SK-N-SH (cell line): ENCODE measurements around the gene CAMK2B. TPM values are rescaled to one million over a fixed set of nuclear protein-coding genes. Genes with fewer than 3 reads are reported as not detected.

Source experiments
- CTCF ChIA-PET: fragments of 300-600, 350-600 bp; formaldehyde crosslinking; extraction: SDS; loops from one replicate; lab custom pipeline; 2021; lab: Yijun Ruan, JAX
- POLR2A ChIA-PET: fragments of 350-600 bp; sonication (Branson Sonifier 250); formaldehyde crosslinking; extraction: SDS; loops from one replicate; lab custom pipeline; 2020; ENCODE audit warnings: antibody characterized with exemption, inconsistent platforms; lab: Yijun Ruan, JAX
- DNase-seq: peaks from one replicate; pipeline ENCODE4 v3.0.0; 2012
- H2AFZ ChIP-seq: fragments of 200-600 bp; sonication (generic); 2 replicates; pipeline ENCODE4 v1.8.1; 2016; ENCODE audit warnings: antibody characterized with exemption, mild to moderate bottlenecking, low read depth
- H3F3A ChIP-seq: fragments of 200-600 bp; sonication (generic); replicated peaks from 2 replicates; pipeline ENCODE3; 2016; ENCODE audit warnings: antibody characterized with exemption, mild to moderate bottlenecking; ENCODE audit not compliant: insufficient read depth
- H3K27ac ChIP-seq, 2 experiments: fragments of 200-500 bp in 1 of 2; fragments of 200-600 bp in 1 of 2; sonication (Bioruptor generic) in 1 of 2; sonication (generic), shearing (Covaris generic) in 1 of 2; 2 replicates each; pipeline versions ENCODE4 v1.5.1 to v1.6.1; 2014 to 2016; ENCODE audit warnings: low read depth in 2 of 2, inconsistent platforms in 1 of 2, low read length in 1 of 2, mild to moderate bottlenecking in 1 of 2, mixed read lengths in 1 of 2
- H3K27me3 ChIP-seq: fragments of 200-600 bp; sonication (generic), shearing (Covaris generic); 2 replicates; pipeline ENCODE4 v1.6.1; 2016; ENCODE audit warnings: mixed run types; ENCODE audit not compliant: insufficient read depth
- H3K36me3 ChIP-seq, 2 experiments: fragments of 200-500 bp in 1 of 2; fragments of 200-600 bp in 1 of 2; sonication (Bioruptor generic) in 1 of 2; sonication (generic) in 1 of 2; replicated peaks in 1 of 2; 2 replicates each; pipeline versions ENCODE3 to v1.5.1; 2014 to 2016; ENCODE audit warnings: low read length in 1 of 2, mild to moderate bottlenecking in 1 of 2; ENCODE audit not compliant: insufficient read depth in 2 of 2, control insufficient read depth in 1 of 2
- H3K4me1 ChIP-seq, 2 experiments: fragments of 200-500 bp in 1 of 2; fragments of 200-600 bp in 1 of 2; sonication (Bioruptor generic) in 1 of 2; sonication (generic), shearing (Covaris generic) in 1 of 2; 2 replicates each; pipeline versions ENCODE4 v1.5.1 to v1.6.1; 2014 to 2016; ENCODE audit warnings: low read depth in 1 of 2, low read length in 1 of 2, mixed run types in 1 of 2; ENCODE audit not compliant: insufficient read depth in 2 of 2, control insufficient read depth in 1 of 2
- H3K4me2 ChIP-seq: fragments of 200-600 bp; sonication (generic), shearing (Covaris generic); 2 replicates; pipeline ENCODE4 v1.6.1; 2017; ENCODE audit warnings: mixed run types
- H3K4me3 ChIP-seq, 2 experiments: fragments of 200-500 bp in 1 of 2; fragments of 200-600 bp in 1 of 2; sonication (Bioruptor generic) in 1 of 2; sonication (generic), shearing (Covaris generic) in 1 of 2; 2 replicates each; pipeline versions ENCODE4 v1.5.1 to v1.8.1; 2014 to 2016; ENCODE audit warnings: low read depth in 2 of 2, inconsistent platforms in 1 of 2, low read length in 1 of 2, mild to moderate bottlenecking in 1 of 2, mixed read lengths in 1 of 2, moderate library complexity in 1 of 2
- H3K79me2 ChIP-seq: fragments of 200-600 bp; sonication (generic); 2 replicates; pipeline ENCODE4 v1.8.1; 2017; ENCODE audit warnings: mild to moderate bottlenecking; ENCODE audit not compliant: insufficient read depth
- H3K9ac ChIP-seq: fragments of 200-600 bp; sonication (generic); 2 replicates; pipeline ENCODE4 v1.6.1; 2017; ENCODE audit warnings: mixed run types
- H3K9me2 ChIP-seq: fragments of 200-600 bp; sonication (generic); 2 replicates; pipeline ENCODE4 v1.6.1; 2017; ENCODE audit warnings: mixed run types
- H3K9me3 ChIP-seq: fragments of 200-600 bp; sonication (generic); 2 replicates; pipeline ENCODE4 v1.6.1; 2017; ENCODE audit warnings: mixed run types, mild to moderate bottlenecking, moderate library complexity
- H4K20me1 ChIP-seq: fragments of 200-600 bp; sonication (generic); 2 replicates; pipeline ENCODE4 v1.6.1; 2017; ENCODE audit warnings: mild to moderate bottlenecking, mixed run types; ENCODE audit not compliant: insufficient read depth
- FOSL2 ChIP-seq: IDR thresholded peaks from 2 replicates; pipeline ENCODE4 v1.4.0; 2012; ENCODE audit warnings: low read depth, mild to moderate bottlenecking, moderate library complexity, borderline replicate concordance
- GATA2 ChIP-seq: sonication (generic); formaldehyde crosslinking; IDR thresholded peaks from 2 replicates; pipeline ENCODE4 v1.5.0; 2020; ENCODE audit warnings: mild to moderate bottlenecking, missing genetic modification reagents
- MEF2A ChIP-seq: IDR thresholded peaks from 2 replicates; pipeline ENCODE4 v1.4.0; 2012; ENCODE audit warnings: low read depth, borderline replicate concordance
- MXI1 ChIP-seq: IDR thresholded peaks from 2 replicates; pipeline ENCODE4 v1.6.1; 2012; ENCODE audit warnings: mild to moderate bottlenecking, low read depth, low read length, improper control_type of control experiment
- NFIC ChIP-seq: IDR thresholded peaks from 2 replicates; pipeline ENCODE4 v1.4.0; 2012; ENCODE audit warnings: borderline replicate concordance
- RAD21 ChIP-seq: IDR thresholded peaks from 2 replicates; pipeline ENCODE4 v1.6.1; 2012; ENCODE audit warnings: mild to moderate bottlenecking, low read length
- SIN3A ChIP-seq: IDR thresholded peaks from 2 replicates; pipeline ENCODE4 v1.6.1; 2012; ENCODE audit warnings: low read depth, mild to moderate bottlenecking, low read length, moderate library complexity, borderline replicate concordance
- SMC3 ChIP-seq: IDR thresholded peaks from 2 replicates; pipeline ENCODE4 v1.6.1; 2012; ENCODE audit warnings: low read depth, low read length, improper control_type of control experiment
- WGBS: methylation state at CpG from one replicate; pipeline ENCODE4 v1.1.6; 2017; ENCODE audit warnings: low lambda C conversion rate; 5-methylcytosine and 5-hydroxymethylcytosine counted together
- polyA plus RNA-seq, 3 experiments: library from polyadenylated mRNA; depleted of rRNA; stranded (reverse); fragments of >200 nt; gene quantifications; 2 replicates each; pipeline ENCODE4 v1.2.3, GENCODE V29; 2012
- TF ChIP-seq, protein P1 (sequence below): fragments of 150-350 bp; IDR thresholded peaks from 2 replicates; pipeline ENCODE4 v1.6.1; 2016; ENCODE audit warnings: mild to moderate bottlenecking, low read depth, low read length
- TF ChIP-seq, protein P2 (sequence below): IDR thresholded peaks from 2 replicates; pipeline ENCODE4 v1.4.0; 2012; ENCODE audit warnings: low read depth, borderline replicate concordance
- TF ChIP-seq, protein P3 (sequence below): IDR thresholded peaks from 2 replicates; pipeline ENCODE4 v1.6.1; 2012; ENCODE audit warnings: mild to moderate bottlenecking, low read depth, low read length, moderate library complexity

CAMK2B gene
- polyA plus RNA-seq, 1 of the 3 experiments (the other 2 are of a cell fraction), result 0.20 TPM

DNA sequence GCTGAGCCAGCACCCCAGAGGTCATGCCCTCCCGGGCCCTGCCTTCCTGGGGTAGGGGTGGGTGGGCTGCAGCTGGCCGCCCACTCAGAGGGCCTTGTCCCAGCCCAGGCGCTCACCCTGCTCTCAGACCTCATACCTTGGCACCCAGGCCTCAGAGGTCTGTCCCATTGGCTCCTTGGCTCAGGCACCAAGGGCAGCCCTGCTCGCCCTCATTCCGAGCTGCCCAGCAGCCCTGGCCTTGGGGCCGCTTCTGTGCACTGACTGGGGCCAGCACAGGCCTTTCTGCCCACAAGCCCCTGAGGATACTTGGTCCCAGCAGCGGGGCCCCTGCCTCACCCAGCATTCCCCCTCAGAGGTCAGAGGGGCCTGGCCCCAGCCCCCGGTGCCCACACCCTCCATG, 90.3 kb downstream of the CAMK2B start (continued):
- TF ChIP-seq RAD21 (no peak), SMC3 (no peak), MXI1 (no peak), FOSL2 (no peak), GATA2 (CRISPR knock-in tag) (no peak)
- TF ChIP-seq, protein P1, sequence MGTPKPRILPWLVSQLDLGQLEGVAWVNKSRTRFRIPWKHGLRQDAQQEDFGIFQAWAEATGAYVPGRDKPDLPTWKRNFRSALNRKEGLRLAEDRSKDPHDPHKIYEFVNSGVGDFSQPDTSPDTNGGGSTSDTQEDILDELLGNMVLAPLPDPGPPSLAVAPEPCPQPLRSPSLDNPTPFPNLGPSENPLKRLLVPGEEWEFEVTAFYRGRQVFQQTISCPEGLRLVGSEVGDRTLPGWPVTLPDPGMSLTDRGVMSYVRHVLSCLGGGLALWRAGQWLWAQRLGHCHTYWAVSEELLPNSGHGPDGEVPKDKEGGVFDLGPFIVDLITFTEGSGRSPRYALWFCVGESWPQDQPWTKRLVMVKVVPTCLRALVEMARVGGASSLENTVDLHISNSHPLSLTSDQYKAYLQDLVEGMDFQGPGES, result no peak

DNA sequence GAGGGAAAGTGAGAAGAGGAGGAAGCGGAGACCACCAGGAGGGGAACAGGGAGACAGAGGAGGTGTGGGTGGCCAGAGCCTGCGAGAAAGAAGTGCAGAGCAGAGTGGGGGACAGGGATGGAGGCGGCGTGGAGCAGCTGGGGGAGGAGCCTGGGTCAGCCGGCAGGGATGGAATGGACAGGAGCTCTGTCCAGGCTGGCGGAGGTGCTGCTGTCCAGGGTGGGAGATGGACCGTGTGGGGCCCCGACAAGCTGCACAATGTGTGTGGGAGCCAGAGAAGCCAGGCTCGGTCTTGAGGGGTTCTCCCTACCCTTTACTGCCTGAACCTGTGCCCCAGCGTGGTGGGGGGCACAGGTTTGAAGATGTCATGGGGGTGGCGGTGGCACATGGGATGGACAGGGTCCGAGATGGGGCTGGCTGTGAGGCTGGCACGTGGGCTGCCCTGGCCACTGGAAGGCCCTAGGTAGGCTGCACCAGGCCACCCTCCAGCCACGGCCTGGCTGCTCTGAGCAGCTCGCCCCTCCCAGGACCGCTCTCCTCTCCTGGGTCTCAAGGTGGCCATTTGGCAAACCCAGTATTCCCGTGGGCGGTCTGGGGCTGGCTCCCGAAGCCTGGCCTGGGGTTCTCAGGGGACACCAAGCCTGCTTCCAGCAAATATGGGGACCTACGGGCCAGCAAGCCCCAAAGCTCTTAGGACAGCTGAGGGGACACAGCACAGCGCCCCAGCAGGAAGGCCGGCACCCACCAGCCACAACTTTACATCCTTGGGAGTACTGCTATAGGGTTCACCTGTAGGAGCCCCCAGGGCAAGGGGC, 92.3 kb downstream of the CAMK2B start:
- Histone ChIP-seq H3K36me3 (no peaks in the 10 kb centered on the region), H4K20me1 (no peaks in the 10 kb centered on the region), H3K4me1 (peaks cover 0 to 43% of the 10 kb centered on the region in 2 experiments; a peak in 1 of 4 replicates), H3K9ac (no peak overlapping the region), H3K79me2 (no peaks in the 10 kb centered on the region), H3F3A (no peaks in the 10 kb centered on the region), H3K9me2 (no peaks in the 10 kb centered on the region), H3K9me3 (no peaks in the 10 kb centered on the region), H2AFZ (no peak overlapping the region), H3K27me3 (no peaks in the 10 kb centered on the region), H3K4me2 (no peak overlapping the region), H3K4me3 (no peak overlapping the region), H3K27ac (no peak overlapping the region)
- WGBS, result 63% methylated on average over 15 of the region's 22 CpGs
- POLR2A ChIA-PET, result no interaction called here
- CTCF ChIA-PET, result interaction anchor here (1.0 to 1.4 kb wide), 2 partner anchors 8 to 9 kb away, joined by 3 to 7 read pairs; no protein-coding TSS in a partner anchor
- TF ChIP-seq SIN3A, result no peak
- TF ChIP-seq MXI1, result no peak
- TF ChIP-seq, protein P2, sequence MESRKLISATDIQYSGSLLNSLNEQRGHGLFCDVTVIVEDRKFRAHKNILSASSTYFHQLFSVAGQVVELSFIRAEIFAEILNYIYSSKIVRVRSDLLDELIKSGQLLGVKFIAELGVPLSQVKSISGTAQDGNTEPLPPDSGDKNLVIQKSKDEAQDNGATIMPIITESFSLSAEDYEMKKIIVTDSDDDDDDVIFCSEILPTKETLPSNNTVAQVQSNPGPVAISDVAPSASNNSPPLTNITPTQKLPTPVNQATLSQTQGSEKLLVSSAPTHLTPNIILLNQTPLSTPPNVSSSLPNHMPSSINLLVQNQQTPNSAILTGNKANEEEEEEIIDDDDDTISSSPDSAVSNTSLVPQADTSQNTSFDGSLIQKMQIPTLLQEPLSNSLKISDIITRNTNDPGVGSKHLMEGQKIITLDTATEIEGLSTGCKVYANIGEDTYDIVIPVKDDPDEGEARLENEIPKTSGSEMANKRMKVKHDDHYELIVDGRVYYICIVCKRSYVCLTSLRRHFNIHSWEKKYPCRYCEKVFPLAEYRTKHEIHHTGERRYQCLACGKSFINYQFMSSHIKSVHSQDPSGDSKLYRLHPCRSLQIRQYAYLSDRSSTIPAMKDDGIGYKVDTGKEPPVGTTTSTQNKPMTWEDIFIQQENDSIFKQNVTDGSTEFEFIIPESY, result no peak
- no peak for TF ChIP-seq MEF2A
- TF ChIP-seq, protein P3, sequence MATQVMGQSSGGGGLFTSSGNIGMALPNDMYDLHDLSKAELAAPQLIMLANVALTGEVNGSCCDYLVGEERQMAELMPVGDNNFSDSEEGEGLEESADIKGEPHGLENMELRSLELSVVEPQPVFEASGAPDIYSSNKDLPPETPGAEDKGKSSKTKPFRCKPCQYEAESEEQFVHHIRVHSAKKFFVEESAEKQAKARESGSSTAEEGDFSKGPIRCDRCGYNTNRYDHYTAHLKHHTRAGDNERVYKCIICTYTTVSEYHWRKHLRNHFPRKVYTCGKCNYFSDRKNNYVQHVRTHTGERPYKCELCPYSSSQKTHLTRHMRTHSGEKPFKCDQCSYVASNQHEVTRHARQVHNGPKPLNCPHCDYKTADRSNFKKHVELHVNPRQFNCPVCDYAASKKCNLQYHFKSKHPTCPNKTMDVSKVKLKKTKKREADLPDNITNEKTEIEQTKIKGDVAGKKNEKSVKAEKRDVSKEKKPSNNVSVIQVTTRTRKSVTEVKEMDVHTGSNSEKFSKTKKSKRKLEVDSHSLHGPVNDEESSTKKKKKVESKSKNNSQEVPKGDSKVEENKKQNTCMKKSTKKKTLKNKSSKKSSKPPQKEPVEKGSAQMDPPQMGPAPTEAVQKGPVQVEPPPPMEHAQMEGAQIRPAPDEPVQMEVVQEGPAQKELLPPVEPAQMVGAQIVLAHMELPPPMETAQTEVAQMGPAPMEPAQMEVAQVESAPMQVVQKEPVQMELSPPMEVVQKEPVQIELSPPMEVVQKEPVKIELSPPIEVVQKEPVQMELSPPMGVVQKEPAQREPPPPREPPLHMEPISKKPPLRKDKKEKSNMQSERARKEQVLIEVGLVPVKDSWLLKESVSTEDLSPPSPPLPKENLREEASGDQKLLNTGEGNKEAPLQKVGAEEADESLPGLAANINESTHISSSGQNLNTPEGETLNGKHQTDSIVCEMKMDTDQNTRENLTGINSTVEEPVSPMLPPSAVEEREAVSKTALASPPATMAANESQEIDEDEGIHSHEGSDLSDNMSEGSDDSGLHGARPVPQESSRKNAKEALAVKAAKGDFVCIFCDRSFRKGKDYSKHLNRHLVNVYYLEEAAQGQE, result peak; percentile 60; the same call in 1 of the 2 replicates
- TF ChIP-seq NFIC, result no peak
- no peak for DNase-seq
